Measurements from ENCODE around the gene TMEM212.

GRCh38 chr3:171837698-171838097 is 5.5 kb upstream of the TMEM212 start:
- no peak for TF ChIP-seq CTCF (IDR thresholded peaks at IDR 0.05)
- no peak for TF ChIP-seq EZH2 (IDR thresholded peaks at IDR 0.05)

All from neural progenitor cell (in vitro differentiated cells).